Suprapubic skin (tissue), 4 donors: ENCODE measurements around the gene MMP28. TPM values are rescaled to one million over a fixed set of nuclear protein-coding genes. Genes with fewer than 3 reads are reported as not detected.

Experiments used
- DNase-seq, 2 donors: peaks; one replicate each; pipeline ENCODE4 v3.0.0-alpha.2; 2019; ENCODE audit warnings: low spot score in 2 of 2
- H3K27ac ChIP-seq: fragments of 200-600 bp; sonication (generic); one replicate; pipeline ENCODE4 v1.5.1; 2019
- H3K27me3 ChIP-seq: fragments of 200-600 bp; sonication (generic); one replicate; pipeline ENCODE4 v1.5.1; 2019
- H3K36me3 ChIP-seq: fragments of 200-600 bp; sonication (generic); one replicate; pipeline ENCODE4 v1.5.1; 2019
- H3K4me1 ChIP-seq: fragments of 200-600 bp; sonication (generic); one replicate; pipeline ENCODE4 v1.5.1; 2019
- H3K4me3 ChIP-seq: fragments of 200-600 bp; sonication (generic); one replicate; pipeline ENCODE4 v1.5.1; 2019; ENCODE audit warnings: mild to moderate bottlenecking
- H3K9me3 ChIP-seq: fragments of 200-600 bp; sonication (generic); one replicate; pipeline ENCODE4 v1.5.1; 2019
- CTCF ChIP-seq, 2 donors: fragments of 200-600 bp in 1 of 2; fragments of 450-650 bp in 1 of 2; sonication (generic) in 1 of 2; IDR thresholded peaks; one replicate each; pipeline ENCODE4 v1.5.1; 2016 to 2019; ENCODE audit warnings: antibody characterized with exemption in 2 of 2, mild to moderate bottlenecking in 1 of 2, moderate library complexity in 1 of 2
- EP300 ChIP-seq: sonication (generic); formaldehyde crosslinking; IDR thresholded peaks from one replicate; pipeline ENCODE4 v1.6.1; 2017; ENCODE audit warnings: antibody characterized with exemption
- POLR2A ChIP-seq, 2 donors: fragments of 450-650 bp; IDR thresholded peaks; one replicate each; pipeline ENCODE4 v1.6.1; 2017; ENCODE audit warnings: antibody characterized with exemption in 2 of 2, mild to moderate bottlenecking in 2 of 2, moderate library complexity in 2 of 2
- POLR2AphosphoS5 ChIP-seq, 3 donors: sonication (generic); formaldehyde crosslinking; IDR thresholded peaks; one replicate each; pipeline ENCODE4 v1.6.1; 2017; ENCODE audit warnings: antibody characterized with exemption in 3 of 3
- WGBS: methylation state at CpG from one replicate; pipeline ENCODE4 v1.1.5; 2018; 5-methylcytosine and 5-hydroxymethylcytosine counted together
- total RNA-seq, 4 donors: library from RNA; depleted of rRNA; stranded (reverse); fragments of >200 nt; gene quantifications; one replicate each; pipeline ENCODE4 v1.1.0, GENCODE V29; 2016

MMP28 gene
- total RNA-seq, 4 donors from 2014 or later: 76.4 to 109 (median 91.0) TPM

DNA sequence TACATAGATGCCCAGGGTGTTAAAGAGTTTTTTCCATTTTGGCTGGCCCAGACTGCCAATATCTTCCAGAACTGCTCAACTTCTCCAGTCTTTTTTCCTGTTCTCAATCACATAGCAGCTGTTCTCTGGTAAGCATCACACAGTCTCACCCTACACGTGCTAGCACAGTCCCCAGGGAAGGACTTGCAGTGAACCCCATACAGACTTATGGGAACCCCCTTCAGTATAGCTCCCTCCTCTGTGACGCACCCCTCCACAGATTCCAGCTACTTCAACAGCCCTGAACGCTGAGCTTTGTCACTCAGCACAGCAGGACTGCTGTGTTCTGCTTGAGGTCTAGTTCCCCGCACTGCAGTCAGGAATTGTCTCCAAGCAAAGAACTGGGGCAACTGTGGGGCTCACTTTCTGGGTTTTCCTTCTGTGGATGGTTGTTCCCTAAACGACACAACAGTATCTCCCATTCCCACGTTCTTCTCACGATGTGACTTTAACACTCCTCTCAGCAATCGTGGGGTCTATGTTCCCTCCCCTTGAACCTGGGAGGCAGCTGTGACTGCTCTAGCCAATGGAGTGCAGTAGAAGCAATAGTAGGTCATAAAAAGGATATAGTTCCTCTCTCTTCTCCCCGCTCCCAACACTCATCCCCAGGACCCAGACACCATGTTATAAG lies 3.6 kb downstream of the MMP28 start:
- TF ChIP-seq POLR2A (IDR thresholded peaks at IDR 0.05): no peak
- TF ChIP-seq CTCF (IDR thresholded peaks at IDR 0.05): no peak
- no peak for TF ChIP-seq POLR2AphosphoS5 (IDR thresholded peaks at IDR 0.05)
- TF ChIP-seq EP300: no peak
- H3K4me1 ChIP-seq: peaks cover 60% of the 10 kb centered on the region
- H3K27ac ChIP-seq: peak overlapping the region; percentile 27
- H3K36me3 ChIP-seq: no peaks in the 10 kb centered on the region
- no peak overlapping the region for H3K4me3 ChIP-seq
- no peaks in the 10 kb centered on the region for H3K9me3 ChIP-seq
- DNase-seq: peak in 1 of 2 donors; percentile 13
- WGBS: 57% methylated on average over 9 of the region's 9 CpGs
- peaks cover 10% of the 10 kb centered on the region for H3K27me3 ChIP-seq

DNA sequence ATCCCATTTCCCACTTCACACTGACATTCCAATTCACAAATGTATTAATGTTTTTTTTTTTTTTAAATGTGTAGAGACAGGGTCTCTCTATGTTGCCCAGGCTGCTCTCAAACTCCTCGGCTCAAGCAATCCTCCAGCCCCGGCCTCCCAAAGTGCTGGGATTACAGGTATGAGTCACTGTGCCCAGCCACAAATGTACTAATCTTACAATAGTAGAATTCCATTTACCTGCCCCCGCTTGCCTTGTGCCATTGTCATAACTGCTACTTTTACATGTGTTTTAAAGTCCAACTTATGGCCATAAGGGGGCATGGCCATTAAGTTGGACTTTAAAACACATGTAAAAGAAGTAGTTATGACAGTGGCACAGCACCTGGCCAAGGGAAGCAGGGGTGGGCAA lies 4.6 kb downstream of the MMP28 start:
- no peaks in the 10 kb centered on the region for H3K36me3 ChIP-seq
- H3K9me3 ChIP-seq: no peaks in the 10 kb centered on the region
- peaks cover 66% of the 10 kb centered on the region for H3K4me1 ChIP-seq
- TF ChIP-seq POLR2AphosphoS5 (IDR thresholded peaks at IDR 0.05) (no peak), CTCF (IDR thresholded peaks at IDR 0.05) (no peak), EP300 (no peak), POLR2A (IDR thresholded peaks at IDR 0.05) (no peak)
- DNase-seq: peak in 1 of 2 donors; percentile 29
- H3K27me3 ChIP-seq: peaks cover 10% of the 10 kb centered on the region
- no peak overlapping the region for H3K4me3 ChIP-seq
- no peak overlapping the region for H3K27ac ChIP-seq
- WGBS: 79% methylated on average over 3 of the region's 3 CpGs

- H3K4me3 ChIP-seq: no peak overlapping the region
- H3K27me3 ChIP-seq: peaks cover 3% of the 10 kb centered on the region
- H3K9me3 ChIP-seq: no peaks in the 10 kb centered on the region
- no peaks in the 10 kb centered on the region for H3K36me3 ChIP-seq
- WGBS: 35% methylated on average over 2 of the region's 2 CpGs
- TF ChIP-seq EP300 (no peak), CTCF (IDR thresholded peaks at IDR 0.05) (no peak), POLR2AphosphoS5 (IDR thresholded peaks at IDR 0.05) (no peak), POLR2A (IDR thresholded peaks at IDR 0.05) (no peak)
- H3K4me1 ChIP-seq: peaks cover 75% of the 10 kb centered on the region
- DNase-seq: peak in 1 of 2 donors; percentile 43
- peak overlapping the region; percentile 76 for H3K27ac ChIP-seq
These were observed 6.7 kb downstream of the MMP28 start for GRCh38 chr17:35788477-35789368.

- Histone ChIP-seq H3K36me3 (no peaks in the 10 kb centered on the region), H3K27me3 (no peaks in the 10 kb centered on the region), H3K4me1 (peaks cover 73% of the 10 kb centered on the region), H3K4me3 (no peak overlapping the region), H3K9me3 (no peaks in the 10 kb centered on the region), H3K27ac (peak overlapping the region; percentile 76)
- WGBS: 29% methylated on average over 3 of the region's 3 CpGs
- TF ChIP-seq POLR2A (IDR thresholded peaks at IDR 0.05) (no peak), POLR2AphosphoS5 (IDR thresholded peaks at IDR 0.05) (no peak), CTCF (IDR thresholded peaks at IDR 0.05) (no peak), EP300 (no peak)
- DNase-seq: no peak
These were observed 8.5 kb downstream of the MMP28 start for GRCh38 chr17:35786941-35787432.

- H3K36me3 ChIP-seq: no peaks in the 10 kb centered on the region
- no peaks in the 10 kb centered on the region for H3K9me3 ChIP-seq
- peak overlapping the region; percentile 67 for H3K27ac ChIP-seq
- 79% methylated on average over 2 of the region's 2 CpGs for WGBS
- H3K4me1 ChIP-seq: peaks cover 70% of the 10 kb centered on the region
- TF ChIP-seq POLR2AphosphoS5 (IDR thresholded peaks at IDR 0.05): no peak
- TF ChIP-seq EP300: no peak
- no peak for TF ChIP-seq CTCF (IDR thresholded peaks at IDR 0.05)
- no peak for TF ChIP-seq POLR2A (IDR thresholded peaks at IDR 0.05)
- DNase-seq: no peak
- H3K4me3 ChIP-seq: no peak overlapping the region
- H3K27me3 ChIP-seq: no peaks in the 10 kb centered on the region
These were observed 10.5 kb downstream of the MMP28 start for GRCh38 chr17:35784895-35785294.
